A549 (cell line): ENCODE data around the gene SMG6.

Experiments used
- CBX8 ChIP-seq: fragments of 200-600 bp; sonication (generic); IDR thresholded peaks from 2 replicates; pipeline ENCODE4 v1.6.1; 2016
- CHD4 ChIP-seq: fragments of 200-600 bp; sonication (generic); IDR thresholded peaks from 2 replicates; pipeline ENCODE4 v1.6.1; 2016; ENCODE audit warnings: antibody characterized with exemption, mild to moderate bottlenecking, borderline replicate concordance
- SMC3 ChIP-seq: fragments of >200 bp; sonication (Bioruptor Twin); formaldehyde crosslinking; IDR thresholded peaks from 3 replicates; pipeline ENCODE4 v1.6.1; 2018; ENCODE audit warnings: inconsistent platforms

DNA sequence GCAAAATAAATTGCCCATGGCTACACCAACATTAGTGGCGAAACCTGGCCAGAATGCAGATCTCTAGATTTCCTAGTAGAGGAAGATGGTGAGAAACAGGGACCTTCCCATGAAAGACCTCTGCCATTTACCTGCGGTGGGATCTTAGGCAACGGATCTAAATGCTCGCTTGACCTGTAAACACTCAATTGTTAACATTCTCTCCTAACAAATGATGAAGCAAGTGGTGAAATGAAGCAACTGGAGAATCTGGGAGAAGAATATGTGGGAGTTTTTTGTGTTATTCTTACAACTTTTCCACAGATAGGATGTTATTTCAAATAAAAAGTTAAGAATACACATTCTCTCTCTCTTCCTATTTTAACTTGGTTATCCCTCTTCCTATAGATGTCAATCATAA lies 56.6 kb downstream of the SMG6 start:
- no peak for TF ChIP-seq CBX8
- no peak for TF ChIP-seq SMC3
- no peak for TF ChIP-seq CHD4
